Loucy (cell line): Measurements from ENCODE around the gene ASTN2.

Source experiments
- H2AFZ ChIP-seq: fragments of 200-600 bp; sonication (generic); 2 replicates; pipeline ENCODE4 v1.6.0; 2016; ENCODE audit warnings: antibody characterized with exemption, mild to moderate bottlenecking, low read length, moderate library complexity
- H3F3A ChIP-seq: fragments of 200-600 bp; 2 replicates; pipeline ENCODE4 v1.6.0; 2016; ENCODE audit warnings: antibody characterized with exemption, low read depth, mild to moderate bottlenecking
- H3K27me3 ChIP-seq: fragments of 200-600 bp; sonication (generic); 2 replicates; pipeline ENCODE4 v1.6.1; 2014; ENCODE audit warnings: low read length, mild to moderate bottlenecking; ENCODE audit not compliant: insufficient read depth, poor library complexity, severe bottlenecking
- H3K36me3 ChIP-seq: fragments of 200-600 bp; sonication (generic); 2 replicates; pipeline ENCODE4 v1.6.1; 2016; ENCODE audit warnings: low read length; ENCODE audit not compliant: insufficient read depth
- H3K4me1 ChIP-seq: fragments of 200-600 bp; sonication (generic); 2 replicates; pipeline ENCODE4 v1.5.1; 2014; ENCODE audit warnings: low read length, mild to moderate bottlenecking; ENCODE audit not compliant: insufficient read depth, poor library complexity, severe bottlenecking
- H3K4me2 ChIP-seq: fragments of 200-600 bp; sonication (generic); 2 replicates; pipeline ENCODE4 v1.6.0; 2014; ENCODE audit warnings: antibody characterized with exemption, low read length, low read depth, mild to moderate bottlenecking; ENCODE audit not compliant: poor library complexity, severe bottlenecking
- H3K4me3 ChIP-seq: fragments of 200-600 bp; sonication (generic); 2 replicates; pipeline ENCODE4 v1.5.1; 2014; ENCODE audit warnings: low read length, mild to moderate bottlenecking, mixed read lengths; ENCODE audit not compliant: poor library complexity, severe bottlenecking
- H3K79me2 ChIP-seq: fragments of 200-600 bp; sonication (generic); 2 replicates; pipeline ENCODE4 v1.6.1; 2014; ENCODE audit warnings: low read length; ENCODE audit not compliant: insufficient read depth
- H3K9ac ChIP-seq: fragments of 200-600 bp; sonication (generic); 2 replicates; pipeline ENCODE4 v1.6.0; 2014; ENCODE audit warnings: mild to moderate bottlenecking, low read depth, low read length, moderate library complexity; ENCODE audit not compliant: poor library complexity, severe bottlenecking
- H3K9me2 ChIP-seq: fragments of 200-600 bp; sonication (generic); replicated peaks from 2 replicates; pipeline ENCODE4 v1.6.1; 2016; ENCODE audit warnings: low read depth, low read length, mixed read lengths
- H3K9me3 ChIP-seq: fragments of 200-600 bp; sonication (generic); 2 replicates; pipeline ENCODE4 v1.6.1; 2014; ENCODE audit warnings: mild to moderate bottlenecking, antibody characterized with exemption, low read length, low read depth; ENCODE audit not compliant: insufficient read depth
- H4K20me1 ChIP-seq: fragments of 200-600 bp; sonication (generic); 2 replicates; pipeline ENCODE4 v1.6.0; 2014; ENCODE audit warnings: antibody characterized with exemption, low read length, mild to moderate bottlenecking; ENCODE audit not compliant: insufficient read depth, poor library complexity, severe bottlenecking
- CTCF ChIP-seq: fragments of 200-600 bp; sonication (generic); conservative IDR thresholded peaks from 2 replicates; pipeline ENCODE4 v1.5.1; 2014; ENCODE audit warnings: mild to moderate bottlenecking, antibody characterized with exemption, low read length
- EZH2phosphoT487 ChIP-seq: fragments of 200-600 bp; IDR thresholded peaks from 2 replicates; pipeline ENCODE4 v1.6.1; 2018; ENCODE audit warnings: antibody characterized with exemption, mild to moderate bottlenecking, moderate library complexity, borderline replicate concordance

The ASTN2 gene

DNA sequence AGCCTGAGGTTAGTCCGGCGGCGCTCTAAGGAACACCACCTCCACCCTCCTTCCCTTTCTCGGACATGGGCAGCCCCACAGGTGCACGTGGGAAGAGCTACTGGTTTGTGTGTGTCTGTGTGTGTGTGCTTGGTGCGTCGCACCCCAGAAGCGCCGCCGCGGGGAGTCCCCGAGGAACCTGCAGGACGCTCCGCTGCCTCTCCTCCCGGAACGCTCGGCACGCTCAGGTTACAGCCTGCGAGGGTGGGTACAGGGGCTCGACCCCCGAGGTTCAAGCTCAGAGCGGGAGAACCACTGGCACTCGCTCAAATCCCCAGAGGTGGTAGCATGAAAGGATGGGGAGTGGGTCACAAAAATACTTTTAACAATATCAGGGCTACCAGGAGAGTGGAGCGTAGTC is 2.0 kb downstream of the ASTN2 start:
- no peak overlapping the region for H3K4me3 ChIP-seq
- peaks cover 2% of the 10 kb centered on the region; the same call in 1 of the 2 replicates for H3K9me3 ChIP-seq
- no peak overlapping the region for H3K9ac ChIP-seq
- no peaks in the 10 kb centered on the region for H3K79me2 ChIP-seq
- no peaks in the 10 kb centered on the region for H3F3A ChIP-seq
- no peaks in the 10 kb centered on the region for H3K27me3 ChIP-seq
- H3K9me2 ChIP-seq = no peaks in the 10 kb centered on the region
- no peaks in the 10 kb centered on the region for H3K4me1 ChIP-seq
- no peaks in the 10 kb centered on the region for H4K20me1 ChIP-seq
- no peak overlapping the region for H2AFZ ChIP-seq
- no peaks in the 10 kb centered on the region for H3K36me3 ChIP-seq
- H3K4me2 ChIP-seq = no peak overlapping the region
- TF ChIP-seq CTCF (no peak), EZH2phosphoT487 (no peak)

GRCh38 chr9:117412006-117412715 is 2.7 kb downstream of the ASTN2 start:
- Histone ChIP-seq H3K4me1 (no peaks in the 10 kb centered on the region), H3K4me2 (no peak overlapping the region), H3K9me3 (peaks cover 2% of the 10 kb centered on the region; the same call in 1 of the 2 replicates), H3K36me3 (no peaks in the 10 kb centered on the region), H4K20me1 (no peaks in the 10 kb centered on the region), H3K9ac (no peak overlapping the region), H2AFZ (no peak overlapping the region), H3K27me3 (no peaks in the 10 kb centered on the region), H3F3A (no peaks in the 10 kb centered on the region), H3K9me2 (no peaks in the 10 kb centered on the region), H3K79me2 (no peaks in the 10 kb centered on the region), H3K4me3 (no peak overlapping the region)
- TF ChIP-seq EZH2phosphoT487 (no peak), CTCF (no peak)

DNA sequence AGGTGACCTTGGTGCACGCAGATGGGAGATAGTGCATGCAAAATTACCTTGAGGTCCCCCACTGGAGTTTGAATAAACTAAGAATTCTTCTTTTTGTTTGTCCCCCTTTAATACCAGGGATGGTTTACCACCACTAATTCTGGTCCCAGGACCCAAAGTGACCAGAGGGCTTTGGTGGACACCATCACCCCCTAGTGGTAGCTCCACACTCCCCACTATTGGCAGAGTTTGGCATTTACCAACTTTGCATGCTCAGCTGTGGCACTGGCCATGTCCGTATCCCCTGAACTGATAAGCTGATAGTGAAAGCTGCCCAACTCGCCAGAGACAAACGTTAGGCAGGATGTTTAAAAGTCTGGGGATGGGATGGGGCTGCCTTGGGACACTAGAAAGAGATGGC is 3.3 kb downstream of the ASTN2 start:
- Histone ChIP-seq H2AFZ (no peak overlapping the region), H3K79me2 (no peaks in the 10 kb centered on the region), H3K4me2 (no peak overlapping the region), H3K9me2 (no peaks in the 10 kb centered on the region), H3K36me3 (no peaks in the 10 kb centered on the region), H3F3A (no peaks in the 10 kb centered on the region), H4K20me1 (no peaks in the 10 kb centered on the region), H3K4me3 (no peak overlapping the region), H3K27me3 (no peaks in the 10 kb centered on the region), H3K9me3 (peaks cover 2% of the 10 kb centered on the region; the same call in 1 of the 2 replicates), H3K4me1 (no peaks in the 10 kb centered on the region), H3K9ac (no peak overlapping the region)
- TF ChIP-seq CTCF (peak; percentile 40), EZH2phosphoT487 (no peak)
